GM21367 (cell line): ENCODE measurements around the gene GBA2.

Source experiments
- ATAC-seq: cut with Tn5 transposase; IDR thresholded peaks from one replicate; pipeline ENCODE4 v1.9.1; 2021; ENCODE audit not compliant: unreplicated experiment

The GBA2 gene

DNA sequence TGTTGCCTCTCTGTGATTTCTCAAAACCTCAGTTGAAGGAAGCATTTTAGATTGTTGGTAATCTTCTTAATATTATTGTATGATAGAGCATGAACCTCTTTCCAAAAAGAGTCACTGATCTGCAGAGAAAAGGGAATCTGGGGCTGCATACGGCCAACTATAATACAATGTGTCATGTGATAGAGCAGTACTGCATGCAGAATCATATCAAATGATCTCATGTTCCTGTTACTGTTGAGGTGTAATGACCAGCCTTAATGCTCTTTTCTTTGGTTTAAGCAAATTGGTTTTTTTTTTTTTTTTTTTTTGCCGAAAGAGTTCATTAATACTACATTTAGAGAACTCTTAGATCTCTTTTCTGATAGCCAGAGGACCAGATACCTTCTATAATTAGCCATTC, 18.0 kb upstream of the GBA2 start:
- ATAC-seq: no peak

DNA sequence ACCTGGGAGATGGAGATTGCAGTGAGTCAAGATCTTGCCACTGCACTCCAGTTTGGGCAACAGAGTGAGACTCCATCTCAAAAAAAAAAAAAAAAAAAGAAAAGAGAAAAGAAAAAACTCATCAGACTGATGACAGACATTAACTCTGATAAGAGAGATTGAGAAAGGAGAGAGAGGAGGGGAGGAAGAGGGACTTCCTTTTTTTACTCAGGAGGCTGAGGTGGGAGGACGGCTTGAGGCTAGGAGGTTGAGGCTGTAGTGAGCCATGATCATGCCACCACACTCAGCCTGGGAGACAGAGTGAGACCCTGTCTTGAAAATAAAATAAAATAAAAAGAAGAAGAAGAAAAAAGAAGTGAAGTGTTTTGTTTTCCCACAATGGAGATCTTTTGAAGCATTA, 14.8 kb upstream of the GBA2 start:
- no peak for ATAC-seq

DNA sequence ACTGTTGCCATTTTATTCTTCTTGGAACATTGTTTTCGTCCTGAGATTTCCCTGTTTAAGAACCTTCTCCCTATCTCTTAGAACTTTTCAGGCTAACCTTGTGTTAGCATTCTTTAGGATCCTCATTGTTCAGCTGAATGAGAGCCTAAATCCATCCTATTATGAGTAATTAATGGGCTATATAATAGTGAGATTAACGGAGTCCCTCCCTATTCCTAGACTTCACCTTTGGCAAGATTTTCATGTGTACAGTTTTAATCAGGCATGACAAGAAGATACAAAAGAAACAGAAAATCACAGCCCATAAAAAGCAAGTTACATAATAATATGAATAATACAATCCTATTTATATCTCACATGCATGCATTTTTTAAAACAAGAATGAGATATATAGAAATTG, 14.2 kb upstream of the GBA2 start:
- no peak for ATAC-seq

DNA sequence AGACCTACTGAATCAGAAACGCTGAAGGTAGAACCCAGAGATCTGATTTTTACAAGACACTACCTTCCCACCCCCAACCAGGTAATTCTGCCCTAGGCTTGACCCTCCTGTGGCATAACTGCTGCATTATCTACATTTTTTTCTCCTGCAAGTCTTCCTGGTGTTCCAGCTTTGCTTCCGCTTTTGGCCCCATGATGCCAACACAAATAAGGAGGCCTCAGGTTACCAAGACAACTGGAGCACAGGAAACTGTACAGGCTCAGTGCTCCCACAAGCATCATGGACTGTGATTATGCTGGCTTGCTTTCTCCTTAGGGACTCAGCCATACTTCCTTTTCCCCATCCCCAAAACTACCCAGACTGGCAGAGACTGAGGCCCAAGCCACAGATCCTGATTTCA, 11.6 kb upstream of the GBA2 start:
- no peak for ATAC-seq

DNA sequence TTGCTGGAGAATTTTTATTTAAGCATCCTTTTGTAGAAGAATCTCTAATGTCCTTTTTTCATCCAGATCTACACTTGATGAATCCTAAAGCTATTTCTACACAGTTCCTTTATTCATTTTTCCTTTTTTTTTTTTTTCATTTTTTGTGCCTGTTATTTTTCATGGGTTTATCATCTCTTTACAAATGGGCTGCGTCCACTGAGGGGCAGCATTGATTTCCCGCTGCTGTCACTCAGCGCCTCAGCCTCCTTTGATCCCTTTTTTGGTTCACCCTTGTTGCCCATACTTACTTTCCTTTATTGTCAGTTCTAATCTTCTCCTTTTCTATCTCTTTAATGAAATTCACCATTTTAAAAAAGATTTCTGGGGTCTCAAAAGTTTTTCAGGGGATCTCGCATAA, 10.8 kb upstream of the GBA2 start:
- ATAC-seq: no peak

DNA sequence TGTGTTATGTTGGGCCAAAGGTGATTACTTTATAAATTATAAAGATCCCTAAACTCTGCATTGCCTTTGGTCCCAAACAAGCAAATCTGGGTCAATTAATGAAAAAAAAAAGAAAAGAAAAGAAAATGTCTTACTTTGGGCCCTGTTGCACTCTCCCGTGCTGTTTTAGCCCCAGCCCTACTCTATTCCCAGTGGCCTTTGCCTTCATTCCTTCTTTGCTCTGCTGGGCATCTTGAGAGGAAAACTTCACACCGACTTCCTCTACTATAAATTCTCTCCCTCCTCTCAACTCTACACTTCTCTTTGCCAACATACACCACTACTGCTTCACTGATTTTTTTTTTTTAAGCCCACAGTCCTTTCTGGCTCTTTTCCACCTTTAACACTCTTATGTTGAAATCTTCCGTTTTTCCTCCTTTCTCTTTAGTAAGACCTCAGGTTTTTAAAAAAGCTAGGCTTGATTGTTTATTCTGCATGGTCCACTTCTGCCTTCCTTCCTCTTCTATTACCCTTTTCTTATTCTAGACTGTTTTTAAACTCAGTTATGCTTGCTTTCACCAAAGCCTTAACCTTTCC, 9.5 kb upstream of the GBA2 start:
- ATAC-seq: no peak

DNA sequence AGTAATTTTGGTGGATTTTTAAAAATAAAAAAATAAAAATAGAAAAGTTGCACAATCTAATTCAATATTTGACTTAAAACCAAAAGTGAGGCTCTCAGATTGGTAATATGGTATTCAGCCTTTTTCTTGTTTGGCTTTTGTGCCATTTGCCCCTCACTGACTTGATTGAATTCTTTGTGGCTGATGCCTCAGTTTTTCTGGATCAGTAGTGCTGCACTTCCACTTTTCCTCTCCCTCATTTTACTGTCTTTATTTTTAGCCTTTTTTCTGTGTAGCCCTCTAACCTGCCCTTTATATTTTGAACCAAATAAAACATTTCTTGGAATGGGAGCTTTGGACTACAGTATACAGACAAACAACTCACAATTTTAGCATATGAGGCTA, 8.9 kb upstream of the GBA2 start:
- no peak for ATAC-seq

DNA sequence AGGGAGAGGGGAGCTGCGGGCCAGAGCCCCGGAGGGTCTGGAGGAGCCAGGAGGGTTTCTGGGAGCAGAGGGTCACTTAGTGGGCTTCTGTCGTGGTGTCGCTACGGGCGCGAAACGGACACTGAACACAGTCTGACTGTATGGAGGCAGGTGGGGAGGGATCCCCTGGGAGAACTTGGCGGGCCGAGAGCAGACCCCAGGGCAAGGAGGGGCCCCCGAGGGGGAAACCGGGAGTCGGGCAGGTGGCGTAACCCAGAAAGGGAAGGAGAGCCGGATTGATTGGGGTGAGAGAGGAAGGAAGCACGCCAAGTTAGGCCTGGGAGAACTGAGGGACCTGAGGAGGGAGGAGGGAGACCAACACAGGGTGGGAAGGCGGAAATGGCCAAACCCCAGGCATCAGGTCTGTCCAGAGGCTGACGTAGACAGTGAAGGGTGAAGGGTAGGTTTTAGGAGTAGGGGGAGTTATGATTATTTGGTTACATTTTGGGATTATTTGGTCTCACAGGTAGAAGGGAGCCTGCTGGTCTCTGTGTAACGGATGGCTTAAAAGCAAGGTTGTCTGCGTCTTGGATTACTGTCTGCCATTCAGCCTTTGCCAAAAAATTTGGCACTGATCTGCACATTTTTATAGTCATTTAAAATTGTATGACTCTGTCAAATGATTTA, 8.3 kb upstream of the GBA2 start:
- no peak for ATAC-seq

DNA sequence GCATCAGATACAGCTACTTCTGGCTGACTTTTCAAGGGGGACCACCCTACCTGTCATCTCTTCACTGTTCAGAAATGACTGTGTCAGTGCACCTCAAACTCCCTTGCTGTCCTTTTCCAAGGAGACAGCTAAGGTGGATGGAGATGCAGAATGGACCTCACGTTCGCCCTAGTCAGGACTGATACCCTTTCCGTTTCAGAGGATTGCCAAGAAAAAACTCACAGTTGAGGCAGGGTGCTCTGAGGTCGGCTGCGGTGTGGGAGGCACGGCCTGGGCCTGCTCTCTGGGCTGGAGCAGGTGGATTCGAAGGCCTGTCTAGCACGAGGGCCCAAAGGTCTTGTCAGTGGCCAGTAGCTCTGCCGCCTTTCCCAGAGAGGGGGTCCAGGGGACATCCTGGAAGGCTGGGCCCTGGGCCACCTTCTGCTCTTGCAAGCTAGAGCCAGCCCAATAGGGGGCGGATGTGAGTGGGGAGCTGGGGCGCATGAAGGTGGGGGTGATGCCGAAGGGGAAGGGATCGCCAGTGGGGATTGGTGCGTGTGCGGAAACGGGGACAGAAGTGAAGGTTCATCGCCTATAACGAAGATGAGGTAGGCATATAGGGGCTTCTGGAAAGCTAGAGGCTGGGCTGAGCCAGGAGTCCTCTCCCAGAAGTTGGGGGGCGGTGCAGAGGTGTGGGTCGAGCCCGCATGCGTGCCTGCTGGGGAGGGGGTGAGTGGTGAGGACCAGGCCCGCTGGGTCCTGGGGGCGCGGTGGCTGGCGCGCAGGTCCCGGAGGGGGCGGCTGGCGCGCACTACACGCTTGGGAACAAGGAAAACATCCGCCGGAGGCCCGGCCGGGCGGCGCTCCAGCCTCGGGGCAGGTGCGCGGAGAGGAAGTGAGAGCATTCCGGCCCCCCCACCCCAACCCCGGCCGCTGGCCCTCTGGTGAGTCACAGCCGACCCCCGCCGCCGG, 7.5 kb upstream of the GBA2 start:
- ATAC-seq: no peak

DNA sequence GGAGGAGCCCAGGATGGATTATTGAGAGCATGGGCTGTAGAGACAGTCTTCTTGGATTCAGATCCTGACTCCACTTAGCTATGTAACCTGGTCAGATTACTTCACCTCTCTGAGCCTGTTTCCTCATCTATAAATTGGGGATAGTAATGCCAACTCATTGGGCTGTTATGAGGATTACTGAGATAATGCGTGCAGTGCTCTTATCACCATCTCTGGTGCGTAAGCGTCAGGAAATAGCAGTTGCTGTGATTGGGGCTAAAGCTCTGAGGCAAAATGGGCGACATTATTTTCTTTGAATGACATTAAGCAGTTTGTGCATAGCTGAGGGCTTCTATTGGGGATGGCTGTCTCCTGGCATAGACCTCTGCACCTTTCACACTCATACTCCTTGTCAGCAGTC, 6.0 kb upstream of the GBA2 start:
- no peak for ATAC-seq

DNA sequence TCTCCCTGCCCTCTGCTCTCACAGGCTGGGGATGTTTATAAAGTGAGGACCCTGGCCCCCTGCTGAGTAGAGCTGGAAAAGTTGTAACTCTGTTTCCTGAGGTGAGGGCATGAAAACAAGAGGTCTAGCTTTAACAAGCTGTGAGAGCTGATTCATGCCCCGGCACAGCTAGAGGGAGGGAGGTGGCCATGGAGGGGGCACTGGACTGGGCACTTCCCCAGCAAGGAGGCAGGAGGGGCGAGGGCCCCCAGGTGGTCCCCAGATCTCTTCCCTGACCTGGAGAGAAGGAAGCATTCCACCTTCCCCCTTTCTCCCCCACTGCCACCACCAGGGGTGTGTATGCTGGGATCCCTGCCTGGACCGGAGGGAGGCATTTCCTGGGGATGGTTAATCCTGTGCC, 5.2 kb upstream of the GBA2 start, which contains the start of gene MSMP:
MSMP (minus strand) TSS at position 13 of the 400 bp plus-strand sequence. CDS start 147 bp downstream, outside the sequence.
- ATAC-seq: no peak

DNA sequence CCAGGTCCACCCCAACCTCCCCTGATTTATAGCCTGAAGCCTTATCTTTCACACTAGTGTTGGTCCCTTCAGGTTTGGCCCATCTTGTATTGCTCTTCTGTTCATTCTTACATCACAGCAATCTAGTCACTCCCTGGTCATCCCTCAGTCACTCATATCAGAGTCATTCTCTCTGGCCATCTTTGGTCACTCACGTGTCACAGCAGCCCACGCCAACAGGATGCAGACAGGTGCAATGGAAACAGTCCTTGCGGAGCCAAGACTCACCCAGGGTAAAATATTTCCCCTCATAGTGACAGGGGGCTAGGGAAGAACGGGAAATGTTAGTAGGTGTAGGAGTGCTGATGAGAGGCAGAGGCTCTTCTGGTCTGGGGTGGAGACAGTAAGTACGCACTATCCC, 4.4 kb upstream of the GBA2 start:
- ATAC-seq: no peak

DNA sequence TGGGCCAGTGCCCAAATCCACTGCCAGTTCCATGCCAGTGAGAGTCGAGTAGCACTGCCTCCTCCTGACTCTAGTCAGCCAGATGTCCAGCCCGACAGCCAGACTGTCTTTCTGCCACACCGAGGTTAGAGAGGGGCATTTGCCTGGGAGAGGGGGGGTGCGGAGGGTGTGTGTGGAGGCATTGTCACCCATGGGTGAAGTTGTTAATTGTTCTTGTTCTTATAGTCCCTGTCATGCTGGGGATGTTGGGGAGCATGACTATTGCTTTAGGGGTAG, 1.2 kb upstream of the GBA2 start:
- ATAC-seq: no peak

DNA sequence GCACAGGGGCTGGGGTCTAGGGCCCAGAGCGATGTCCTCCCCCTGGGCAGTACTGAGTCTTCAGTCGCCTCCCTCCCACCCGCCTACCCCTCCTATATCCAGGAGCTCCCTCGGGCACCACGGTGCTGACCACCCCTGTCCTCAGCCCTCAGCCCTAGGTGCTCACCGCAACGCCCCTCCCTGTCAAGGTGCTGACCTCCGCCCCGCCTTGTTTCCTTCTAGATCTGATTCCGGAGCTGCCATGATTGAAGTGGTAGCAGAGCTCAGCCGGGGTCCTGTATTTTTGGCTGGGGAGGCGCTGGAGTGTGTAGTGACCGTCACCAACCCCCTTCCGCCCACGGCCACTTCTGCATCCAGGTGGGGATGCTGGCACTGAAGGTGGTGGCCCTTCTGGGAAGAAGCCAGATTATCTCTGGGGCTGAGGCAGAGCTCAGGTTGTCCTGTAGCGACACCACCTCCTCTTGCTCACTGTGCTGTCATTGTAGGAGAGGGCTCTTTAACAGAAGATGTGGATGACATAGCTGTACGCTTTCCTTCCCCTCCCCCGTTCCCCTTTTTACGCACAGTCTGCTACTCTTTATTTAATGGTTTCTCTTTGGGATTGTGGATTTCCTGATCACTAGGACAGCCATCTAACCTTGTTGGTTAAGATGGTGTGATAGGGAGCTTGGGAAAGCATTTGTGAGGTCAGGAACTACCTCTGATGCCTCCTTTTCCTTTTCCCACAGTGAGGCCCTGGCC, 657 bp upstream of the GBA2 start:
- ATAC-seq: peak; percentile 16

DNA sequence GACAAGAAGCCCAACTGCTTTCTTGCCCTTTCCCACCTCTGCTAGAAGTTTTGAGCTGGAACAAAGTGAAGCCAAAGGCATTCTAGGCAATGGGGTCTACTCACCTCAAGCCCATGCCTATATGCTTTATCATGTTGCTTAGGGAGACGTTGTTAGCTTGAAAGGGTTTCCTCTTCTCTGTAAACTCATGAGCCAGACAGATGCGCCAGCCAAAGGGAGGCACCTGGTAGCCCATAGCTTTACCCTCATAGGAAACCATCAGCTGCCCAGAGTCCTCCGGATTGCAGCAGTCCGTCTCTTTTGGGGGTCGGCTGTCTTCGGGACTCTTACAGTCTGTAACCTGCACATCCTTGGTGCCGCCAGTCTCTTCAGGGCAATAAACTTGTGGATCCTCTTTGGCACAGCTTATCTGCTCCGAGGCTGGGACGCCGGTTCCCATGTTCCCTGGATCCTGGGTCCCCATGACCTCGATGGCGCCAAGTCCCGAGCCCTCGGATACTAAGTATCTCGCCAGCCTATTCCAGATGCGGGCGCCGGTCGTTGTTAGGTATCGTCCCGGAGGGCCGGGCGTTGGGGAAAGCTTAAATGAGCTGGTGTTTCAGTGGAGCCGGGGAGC, 678 bp downstream of the GBA2 start:
- ATAC-seq: no peak

DNA sequence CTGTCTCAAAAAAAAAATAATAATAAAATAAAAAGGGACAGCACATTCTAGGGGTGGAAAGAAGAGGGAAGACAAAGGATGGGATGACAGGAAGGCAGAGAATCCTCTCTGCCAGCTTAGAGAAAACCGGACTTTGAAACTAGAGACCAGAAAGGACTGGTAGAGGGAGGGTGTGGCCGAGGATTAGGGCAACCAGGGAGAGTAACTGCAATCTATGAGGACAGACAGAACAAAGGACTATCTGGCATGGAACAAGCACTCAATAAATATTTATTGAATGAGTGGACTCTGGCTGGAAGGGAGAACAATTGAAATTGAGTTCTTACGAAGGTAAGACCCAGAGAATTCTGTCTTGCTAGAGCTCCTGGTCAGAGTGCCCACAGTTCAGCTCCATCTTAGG, 2.4 kb downstream of the GBA2 start:
- no peak for ATAC-seq

DNA sequence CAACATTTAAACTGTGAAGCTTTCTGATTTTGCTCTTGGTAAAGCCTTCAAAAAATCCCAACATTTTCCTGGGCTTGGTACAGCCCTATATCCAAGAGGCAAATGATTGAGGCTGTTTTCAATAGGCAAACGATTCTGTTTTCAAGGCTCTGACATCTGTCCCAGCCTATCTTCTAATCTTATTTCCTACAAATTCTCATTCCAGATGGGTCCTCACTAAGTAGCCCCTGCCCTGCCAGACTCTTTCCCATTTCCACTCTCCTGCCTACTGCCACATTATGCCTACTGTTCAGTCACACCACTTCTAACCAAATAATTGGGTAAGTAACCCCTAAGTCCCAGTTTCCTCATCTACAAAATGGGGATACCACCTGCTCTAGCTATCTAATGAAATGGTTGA, 3.5 kb downstream of the GBA2 start:
- ATAC-seq: no peak

DNA sequence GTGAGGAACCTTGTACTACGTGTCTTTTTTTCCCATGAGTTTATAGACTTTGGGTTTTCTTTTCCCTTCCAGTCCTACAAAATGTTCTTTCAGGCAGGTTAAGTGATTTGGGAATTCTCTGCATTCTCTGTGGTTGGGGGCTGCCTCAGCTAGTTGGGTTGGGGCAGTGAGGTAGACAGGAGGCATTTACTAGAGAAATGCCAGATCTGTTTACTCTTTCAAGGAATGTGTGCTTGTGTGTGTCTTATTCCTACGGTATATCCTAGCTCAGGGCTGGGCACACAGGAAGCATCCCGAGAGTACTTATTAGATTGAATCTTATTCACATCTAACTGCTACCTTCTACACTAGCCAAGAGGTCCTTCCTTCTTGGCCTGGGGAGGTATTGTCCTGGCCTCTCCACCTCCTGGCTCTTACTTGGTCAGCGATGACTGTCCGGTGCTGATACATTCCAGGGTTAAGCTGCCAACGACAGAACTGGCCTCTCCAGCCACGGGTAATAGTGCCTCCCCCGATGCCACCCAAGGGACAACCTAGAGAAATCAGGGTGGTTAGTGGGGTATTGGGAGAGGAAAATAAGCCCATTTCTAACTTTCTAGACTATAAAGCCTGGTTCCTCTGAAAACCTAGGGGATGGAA, 5.0 kb downstream of the GBA2 start:
- ATAC-seq: no peak

DNA sequence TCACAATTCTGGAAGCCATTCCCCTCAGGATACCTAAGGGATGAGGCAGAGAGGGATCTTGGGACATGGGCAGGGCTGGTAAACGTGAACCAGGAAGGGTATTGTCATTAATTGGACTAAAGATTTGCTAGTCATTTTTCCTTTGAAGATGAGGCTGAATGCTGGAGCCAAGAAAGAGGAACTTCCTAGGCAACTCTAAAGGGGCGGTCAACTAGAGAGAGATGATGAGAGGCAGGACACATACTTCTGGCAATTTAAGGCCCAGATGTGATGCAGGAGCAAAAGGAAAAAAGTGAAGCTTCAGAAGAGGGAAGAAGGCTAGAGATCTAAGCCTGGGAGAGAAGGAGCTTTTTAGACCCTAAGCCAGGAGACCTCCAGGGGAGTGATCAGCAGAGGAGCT, 5.6 kb downstream of the GBA2 start:
- ATAC-seq: no peak

DNA sequence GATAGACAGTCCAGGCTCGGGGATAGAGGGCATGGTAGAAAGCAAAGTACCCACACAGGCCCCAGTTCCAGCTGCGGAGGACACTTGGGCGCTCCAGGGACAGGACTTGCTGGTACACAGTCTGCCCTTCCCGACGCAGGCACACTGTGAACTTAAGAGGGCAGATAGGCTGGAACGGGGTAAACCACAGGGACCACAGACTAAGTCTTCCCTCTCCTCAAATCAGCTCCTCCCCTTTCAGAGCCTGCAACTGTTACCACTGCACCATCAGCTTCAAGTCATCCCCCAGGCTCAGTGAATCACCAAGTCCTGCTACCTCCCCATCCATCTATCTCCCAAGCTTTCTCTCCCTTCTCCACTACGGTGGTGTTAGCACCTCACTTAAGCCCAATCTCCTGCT, 7.3 kb downstream of the GBA2 start:
- no peak for ATAC-seq

DNA sequence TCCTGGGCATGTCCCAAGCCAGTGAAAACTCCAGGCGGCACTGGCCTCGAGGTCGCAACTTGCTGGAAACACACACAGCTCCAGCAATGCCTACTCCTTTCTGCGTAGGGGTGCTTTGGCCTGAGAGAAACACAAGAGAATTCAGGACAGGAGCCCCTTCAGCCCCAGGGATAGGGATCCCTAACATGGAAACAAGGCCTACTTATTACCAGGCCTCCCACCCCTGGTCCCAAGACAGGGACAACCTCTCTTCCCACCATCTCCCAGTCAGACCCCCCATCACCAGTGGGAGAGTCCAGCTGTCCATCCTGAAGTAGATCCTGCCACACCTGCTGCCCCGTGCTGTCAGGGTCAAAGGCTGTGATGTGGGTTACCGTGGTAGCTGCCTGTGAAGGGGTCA, 8.8 kb downstream of the GBA2 start:
- no peak for ATAC-seq
